K562 (cell line): Measurements from ENCODE around the gene ARL13B. TPM values are rescaled to one million over a fixed set of nuclear protein-coding genes. Genes with fewer than 3 reads are reported as not detected.

ENCODE experiments used
- BCL6 ChIP-seq: fragments of 250-450 bp; sonication (Bioruptor Pico); IDR thresholded peaks from 2 replicates; pipeline ENCODE4 v1.4.0; 2020
- BMI1 ChIP-seq: fragments of 150-350 bp; IDR thresholded peaks from 2 replicates; pipeline ENCODE4 v1.6.1; 2014; ENCODE audit warnings: low read length
- DDX20 ChIP-seq: fragments of 450-650 bp; IDR thresholded peaks from 2 replicates; pipeline ENCODE4 v1.6.1; 2016; ENCODE audit warnings: missing genetic modification characterization, low read depth, mild to moderate bottlenecking, missing compliant biosample characterization, moderate library complexity
- ETV1 ChIP-seq: fragments of 450-650 bp; conservative IDR thresholded peaks from 2 replicates; pipeline ENCODE4 v1.6.1; 2016; ENCODE audit warnings: missing genetic modification characterization, control low read depth, low read depth, missing compliant biosample characterization
- FOXJ3 ChIP-seq: sonication (generic); formaldehyde crosslinking; IDR thresholded peaks from 2 replicates; pipeline ENCODE4 v1.4.0; 2020; ENCODE audit warnings: mild to moderate bottlenecking, missing genetic modification reagents
- KDM1A ChIP-seq, 2 experiments: fragments of 450-650 bp; IDR thresholded peaks; 2 replicates each; pipeline ENCODE4 v1.6.1; 2016; ENCODE audit warnings: mild to moderate bottlenecking in 2 of 2
- MAZ ChIP-seq, 2 experiments: fragments of 450-650 bp in 1 of 2; sonication (generic) in 1 of 2; formaldehyde crosslinking; IDR thresholded peaks in 1 of 2; conservative IDR thresholded peaks in 1 of 2; 2 replicates each; pipeline versions ENCODE4 v1.4.0 to v1.5.0; 2020; ENCODE audit warnings: mild to moderate bottlenecking in 1 of 2, missing genetic modification reagents in 1 of 2
- MBD2 ChIP-seq: sonication (generic); IDR thresholded peaks from 2 replicates; pipeline ENCODE4 v1.6.1; 2016; ENCODE audit warnings: low read depth, borderline replicate concordance
- NRF1 ChIP-seq, 2 experiments: fragments of 450-650 bp; IDR thresholded peaks in 1 of 2; conservative IDR thresholded peaks in 1 of 2; 2 replicates each; pipeline ENCODE4 v1.6.1; 2014; ENCODE audit warnings: mild to moderate bottlenecking in 2 of 2
- PCBP1 ChIP-seq: fragments of 200-400 bp; formaldehyde crosslinking; IDR thresholded peaks from 2 replicates; pipeline ENCODE4 v1.6.1; 2018; ENCODE audit warnings: mild to moderate bottlenecking, low read depth, low read length; ENCODE audit not compliant: poor library complexity, severe bottlenecking
- POU5F1 ChIP-seq: fragments of 150-350 bp; IDR thresholded peaks from 2 replicates; pipeline ENCODE4 v1.6.1; 2014; ENCODE audit warnings: borderline replicate concordance, low read length, low read depth, mild to moderate bottlenecking; ENCODE audit not compliant: partially characterized antibody
- RBBP5 ChIP-seq: fragments of 200-600 bp; sonication (generic); IDR thresholded peaks from 2 replicates; pipeline ENCODE4 v1.6.1; 2012; ENCODE audit warnings: borderline replicate concordance, mild to moderate bottlenecking, low read length, control low read depth, inconsistent platforms; ENCODE audit not compliant: insufficient read depth, poor library complexity, severe bottlenecking
- ZNF398 ChIP-seq: fragments of 250-450 bp; sonication (Bioruptor Pico); IDR thresholded peaks from 2 replicates; pipeline ENCODE4 v1.8.0; 2021; ENCODE audit warnings: moderate library complexity, mild to moderate bottlenecking, inconsistent platforms
- ZNF445 ChIP-seq: fragments of 250-450 bp; sonication (Bioruptor Pico); IDR thresholded peaks from 2 replicates; pipeline ENCODE4 v1.4.0; 2020; ENCODE audit warnings: low read depth, mild to moderate bottlenecking, moderate library complexity
- ZNF507 ChIP-seq: conservative IDR thresholded peaks from 2 replicates; pipeline ENCODE4 v1.6.1; 2017; ENCODE audit warnings: missing genetic modification characterization, missing compliant biosample characterization
- ZNF589 ChIP-seq: fragments of 200-800 bp; sonication (Bioruptor generic); IDR thresholded peaks from 2 replicates; pipeline ENCODE4 v1.6.1; 2016; ENCODE audit warnings: low read depth, missing genetic modification characterization, missing compliant biosample characterization
- ZNF592 ChIP-seq: fragments of 450-650 bp; IDR thresholded peaks from 2 replicates; pipeline ENCODE4 v1.6.1; 2017; ENCODE audit warnings: antibody characterized with exemption, mild to moderate bottlenecking
- ZNF717 ChIP-seq: fragments of 250-450 bp; sonication (Bioruptor Pico); IDR thresholded peaks from 2 replicates; pipeline ENCODE4 v1.5.0; 2021
- polyA plus RNA-seq, 8 experiments: library from polyadenylated mRNA; depleted of rRNA in 4 of 8; stranded (reverse) in 5 of 8; unstranded in 3 of 8; fragments of >200 nt; fragmentation: Nextera tagmentation in 2 of 8; fragmentation: Illumina TruSeq in 1 of 8; extraction: Ambion mirVana in 2 of 8; extraction: Trizol in 1 of 8; gene quantifications; 2 replicates each; pipeline versions ENCODE4 v1.2.1 to v1.2.3, GENCODE V29; 2011 to 2014; ENCODE audit warnings: inconsistent platforms in 1 of 8, missing spikeins in 1 of 8
- total RNA-seq, 7 experiments: library from RNA; depleted of rRNA in 6 of 7; stranded (reverse); fragments of >200 nt in 6 of 7; fragmentation: Illumina TruSeq in 2 of 7; extraction: Trizol in 2 of 7; gene quantifications; 2 replicates each; pipeline versions ENCODE4 v1.2.1 to v1.2.3, GENCODE V29; 2011 to 2021; ENCODE audit warnings: low replicate concordance in 1 of 7
- TF ChIP-seq, protein P1 (sequence below): IDR thresholded peaks from 2 replicates; pipeline ENCODE4 v1.6.1; 2016; ENCODE audit warnings: missing genetic modification characterization, missing compliant biosample characterization

ARL13B gene
- total and polyA plus RNA-seq, 9 of the 15 experiments (the other 6 are each of a cell fraction or from before 2014, with no cell fraction given), result 4.1 to 16.9 (median 12.2) TPM

GRCh38 chr3:93973131-93974126 lies 6.5 kb upstream of the ARL13B start, which contains the start of gene PROS1 (continued):
- TF ChIP-seq PCBP1 (no peak), MAZ (CRISPR knock-in tag; conservative IDR thresholded peaks at IDR 0.05 in 1 of 2, IDR thresholded peaks at IDR 0.05 in 1 of 2) (peak; percentile 66 to 67; a peak in 3 of 4 replicates), DDX20 (tag) (no peak), RBBP5 (peak; percentile 89), ZNF592 (peak; percentile 49; the same call in 1 of the 2 replicates), ZNF589 (no peak), MBD2 (0 out of 2 replicates have a peak, but pooled peaks have one; percentile 28), ZNF717 (CRISPR knock-in tag) (no peak), ZNF507 (no peak), ZNF398 (CRISPR knock-in tag) (no peak), FOXJ3 (no peak), ETV1 (tag) (peak; percentile 60), POU5F1 (no peak), BCL6 (CRISPR knock-in tag) (no peak), NRF1 (conservative IDR thresholded peaks at IDR 0.05 in 1 of 2, IDR thresholded peaks at IDR 0.05 in 1 of 2) (peak; percentile 76 to 78; a peak in 3 of 4 replicates), KDM1A (IDR thresholded peaks at IDR 0.05) (peak in 1 of 2 experiments; percentile 33; a peak in 1 of 4 replicates), ZNF445 (CRISPR knock-in tag) (no peak), BMI1 (no peak)
- TF ChIP-seq, protein P1, sequence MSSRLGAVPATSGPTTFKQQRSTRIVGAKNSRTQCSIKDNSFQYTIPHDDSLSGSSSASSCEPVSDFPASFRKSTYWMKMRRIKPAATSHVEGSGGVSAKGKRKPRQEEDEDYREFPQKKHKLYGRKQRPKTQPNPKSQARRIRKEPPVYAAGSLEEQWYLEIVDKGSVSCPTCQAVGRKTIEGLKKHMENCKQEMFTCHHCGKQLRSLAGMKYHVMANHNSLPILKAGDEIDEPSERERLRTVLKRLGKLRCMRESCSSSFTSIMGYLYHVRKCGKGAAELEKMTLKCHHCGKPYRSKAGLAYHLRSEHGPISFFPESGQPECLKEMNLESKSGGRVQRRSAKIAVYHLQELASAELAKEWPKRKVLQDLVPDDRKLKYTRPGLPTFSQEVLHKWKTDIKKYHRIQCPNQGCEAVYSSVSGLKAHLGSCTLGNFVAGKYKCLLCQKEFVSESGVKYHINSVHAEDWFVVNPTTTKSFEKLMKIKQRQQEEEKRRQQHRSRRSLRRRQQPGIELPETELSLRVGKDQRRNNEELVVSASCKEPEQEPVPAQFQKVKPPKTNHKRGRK, result no peak
